AG04450 (cell line): ENCODE measurements around the gene LRRK1. TPM values are rescaled to one million over a fixed set of nuclear protein-coding genes. Genes with fewer than 3 reads are reported as not detected.

Experiments
- CTCF ChIA-PET: fragments of 300-600, 350-600 bp; formaldehyde crosslinking; extraction: SDS; loops from one replicate; lab custom pipeline; 2022; ENCODE audit warnings: antibody characterized with exemption, inconsistent platforms; lab: Charles Lee
- POLR2A ChIA-PET: fragments of 350-600 bp; formaldehyde crosslinking; extraction: SDS; loops from one replicate; lab custom pipeline; 2021; ENCODE audit warnings: antibody characterized with exemption, inconsistent platforms; lab: Yijun Ruan, JAX
- DNase-seq: peaks from one replicate; pipeline ENCODE4 v3.0.0-alpha.2; 2011; ENCODE audit warnings: low read depth, low spot score
- H3K27ac ChIP-seq: one replicate; pipeline ENCODE4 v1.5.1; 2012; ENCODE audit warnings: low read depth, low read length, control low read depth
- H3K27me3 ChIP-seq: one replicate; pipeline ENCODE4 v1.6.0; 2012; ENCODE audit warnings: low read length; ENCODE audit not compliant: control insufficient read depth, insufficient read depth
- H3K4me3 ChIP-seq: 2 replicates; pipeline ENCODE4 v1.5.1; 2011; ENCODE audit warnings: mild to moderate bottlenecking, low read depth, low read length, control low read depth
- H3K9me3 ChIP-seq: 2 replicates; pipeline ENCODE4 v1.5.1; 2012; ENCODE audit warnings: low read length; ENCODE audit not compliant: control insufficient read depth, insufficient read depth
- polyA plus RNA-seq: library from polyadenylated mRNA; depleted of rRNA; stranded (reverse); fragments of >200 nt; gene quantifications from 2 replicates; pipeline ENCODE4 v1.2.3, GENCODE V29; 2011
- TF ChIP-seq, protein P1 (sequence below): IDR thresholded peaks from 2 replicates; pipeline ENCODE4 v1.5.1; 2011; ENCODE audit warnings: low read depth, low read length, control low read depth, inconsistent platforms

Gene LRRK1
- polyA plus RNA-seq, 1 experiment: 5.6 TPM

DNA sequence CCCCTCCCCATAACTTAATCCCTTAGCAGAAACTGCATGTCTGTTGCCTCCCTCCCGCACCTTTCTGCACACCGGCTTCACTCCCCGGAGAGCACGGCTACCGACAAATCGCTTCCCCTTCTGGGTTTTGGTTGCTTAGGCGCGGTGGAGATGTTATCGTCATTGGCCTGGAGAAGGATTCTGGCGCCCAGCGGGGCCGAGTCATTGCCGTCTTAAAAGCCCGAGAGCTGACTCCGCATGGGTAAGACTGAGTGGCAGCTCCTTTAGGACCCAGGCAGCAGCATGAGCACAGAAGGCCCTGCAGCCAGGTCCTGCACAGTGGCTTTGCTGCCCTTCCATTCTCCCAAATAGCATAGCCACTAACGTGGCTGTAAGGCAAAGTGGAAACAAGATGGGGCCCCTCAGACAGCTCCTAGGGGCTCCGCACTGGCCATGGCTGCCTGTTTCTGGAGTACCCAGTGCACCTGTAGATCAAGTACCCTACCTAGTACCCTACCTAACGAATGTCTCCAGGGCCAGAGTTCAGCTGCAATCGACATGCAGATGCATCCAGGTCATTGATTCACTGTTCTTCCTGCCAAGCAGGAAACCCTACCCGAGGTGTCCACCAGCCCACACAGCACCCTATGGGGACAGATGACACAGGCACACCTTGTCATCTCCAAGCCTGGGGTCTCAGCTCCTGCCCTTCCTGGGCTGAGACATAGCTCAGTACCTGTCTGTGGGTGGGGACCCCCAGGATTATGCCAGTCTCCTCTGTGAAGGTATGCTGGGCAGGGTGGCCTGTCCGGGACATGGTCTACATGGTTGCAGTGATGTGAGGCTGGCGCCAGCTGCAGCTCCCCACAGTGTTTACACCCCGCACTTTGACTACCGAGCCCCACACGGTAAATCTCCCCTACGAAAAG lies 147.6 kb downstream of the LRRK1 start:
- ChIA-PET CTCF (interaction anchor here (2.5 kb wide), 1 partner anchor 59 kb away, joined by 5 read pairs; no protein-coding TSS in a partner anchor), POLR2A (interaction anchor here (1.2 kb wide), 1 partner anchor 18 kb away, joined by 3 read pairs; no protein-coding TSS in a partner anchor)

DNA sequence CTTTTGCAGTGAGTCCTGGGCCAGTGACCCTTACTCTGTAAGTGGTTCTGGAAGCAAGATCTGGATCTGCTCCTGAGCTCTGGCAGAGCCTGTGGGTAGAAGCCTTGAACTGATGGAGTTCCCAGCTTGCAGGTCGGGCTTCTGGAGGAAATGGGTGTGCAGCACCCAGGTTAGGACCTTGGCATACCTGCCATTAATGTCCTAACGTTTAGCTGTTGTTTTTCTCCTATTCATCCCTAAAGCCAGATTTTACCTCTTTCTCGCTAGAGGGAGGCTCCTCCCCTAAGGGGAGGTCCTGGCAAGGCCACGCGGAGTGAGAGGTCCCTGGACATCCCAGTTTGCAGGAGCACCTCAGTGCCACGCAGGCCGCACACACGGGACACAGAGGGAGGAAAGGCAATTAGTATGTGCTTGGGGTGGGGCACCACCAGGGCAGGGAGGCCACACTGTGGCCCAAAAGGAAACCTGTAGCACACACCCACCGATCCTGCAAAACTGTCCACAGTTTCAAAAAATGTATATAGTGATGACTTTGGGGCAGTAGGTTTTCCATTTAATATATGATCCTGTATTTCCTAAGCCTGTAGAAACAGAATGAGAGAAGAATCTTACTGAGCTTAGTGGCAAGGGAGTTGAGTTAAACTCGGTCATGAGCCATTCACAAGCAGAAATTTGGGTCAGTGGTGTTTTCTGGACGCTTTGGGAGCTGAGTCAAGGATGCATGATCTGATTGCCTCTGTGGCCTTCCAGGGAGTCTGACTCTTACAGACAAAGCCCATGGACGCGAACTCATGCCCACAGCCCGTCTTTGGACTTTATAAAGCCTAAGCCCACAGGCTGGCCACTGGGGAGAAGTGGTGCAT lies 148.7 kb downstream of the LRRK1 start:
- peak overlapping the region; percentile 92 for H3K27ac ChIP-seq
- DNase-seq: no peak
- TF ChIP-seq, protein P1, sequence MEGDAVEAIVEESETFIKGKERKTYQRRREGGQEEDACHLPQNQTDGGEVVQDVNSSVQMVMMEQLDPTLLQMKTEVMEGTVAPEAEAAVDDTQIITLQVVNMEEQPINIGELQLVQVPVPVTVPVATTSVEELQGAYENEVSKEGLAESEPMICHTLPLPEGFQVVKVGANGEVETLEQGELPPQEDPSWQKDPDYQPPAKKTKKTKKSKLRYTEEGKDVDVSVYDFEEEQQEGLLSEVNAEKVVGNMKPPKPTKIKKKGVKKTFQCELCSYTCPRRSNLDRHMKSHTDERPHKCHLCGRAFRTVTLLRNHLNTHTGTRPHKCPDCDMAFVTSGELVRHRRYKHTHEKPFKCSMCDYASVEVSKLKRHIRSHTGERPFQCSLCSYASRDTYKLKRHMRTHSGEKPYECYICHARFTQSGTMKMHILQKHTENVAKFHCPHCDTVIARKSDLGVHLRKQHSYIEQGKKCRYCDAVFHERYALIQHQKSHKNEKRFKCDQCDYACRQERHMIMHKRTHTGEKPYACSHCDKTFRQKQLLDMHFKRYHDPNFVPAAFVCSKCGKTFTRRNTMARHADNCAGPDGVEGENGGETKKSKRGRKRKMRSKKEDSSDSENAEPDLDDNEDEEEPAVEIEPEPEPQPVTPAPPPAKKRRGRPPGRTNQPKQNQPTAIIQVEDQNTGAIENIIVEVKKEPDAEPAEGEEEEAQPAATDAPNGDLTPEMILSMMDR: no peak
- ChIA-PET CTCF (no interaction called here), POLR2A (interaction anchor here (0.6 to 1.2 kb wide), 2 partner anchors 19 to 25 kb away, joined by 3 read pairs; no protein-coding TSS in a partner anchor)
- H3K9me3 ChIP-seq: no peaks in the 10 kb centered on the region; the same call in 1 of the 2 replicates
- H3K4me3 ChIP-seq: no peak overlapping the region
- H3K27me3 ChIP-seq: no peaks in the 10 kb centered on the region

More for the DNA sequence above, 147.6 kb downstream of the LRRK1 start:
- TF ChIP-seq, protein P1: no peak
- no peaks in the 10 kb centered on the region; the same call in 1 of the 2 replicates for H3K9me3 ChIP-seq
- H3K27me3 ChIP-seq: no peaks in the 10 kb centered on the region
- H3K4me3 ChIP-seq: no peak overlapping the region
- H3K27ac ChIP-seq: no peak overlapping the region
- DNase-seq: no peak

DNA sequence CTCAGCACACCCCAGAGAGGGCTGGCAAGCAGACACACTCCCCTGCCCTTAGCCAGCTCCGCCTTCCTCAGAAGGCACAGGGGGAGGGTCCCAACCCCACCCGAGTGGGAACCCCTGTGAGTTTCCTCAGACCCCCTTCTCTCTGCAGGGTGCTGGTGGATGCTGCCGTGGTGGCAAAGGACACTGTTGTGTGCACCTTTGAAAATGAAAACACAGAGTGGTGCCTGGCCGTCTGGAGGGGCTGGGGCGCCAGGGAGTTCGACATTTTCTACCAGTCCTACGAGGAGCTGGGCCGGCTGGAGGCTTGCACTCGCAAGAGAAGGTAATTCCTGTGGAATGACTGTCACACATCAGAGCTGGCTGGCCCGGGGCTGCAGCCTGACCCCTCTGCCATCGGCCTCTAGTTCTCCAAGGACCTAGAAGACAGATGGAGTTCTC lies 149.4 kb downstream of the LRRK1 start:
- DNase-seq: no peak
- Histone ChIP-seq H3K27ac (peak overlapping the region; percentile 92), H3K27me3 (no peaks in the 10 kb centered on the region), H3K4me3 (no peak overlapping the region), H3K9me3 (no peaks in the 10 kb centered on the region; the same call in 1 of the 2 replicates)
- POLR2A ChIA-PET: no interaction called here
- CTCF ChIA-PET: no interaction called here
- TF ChIP-seq, protein P1: no peak

DNA sequence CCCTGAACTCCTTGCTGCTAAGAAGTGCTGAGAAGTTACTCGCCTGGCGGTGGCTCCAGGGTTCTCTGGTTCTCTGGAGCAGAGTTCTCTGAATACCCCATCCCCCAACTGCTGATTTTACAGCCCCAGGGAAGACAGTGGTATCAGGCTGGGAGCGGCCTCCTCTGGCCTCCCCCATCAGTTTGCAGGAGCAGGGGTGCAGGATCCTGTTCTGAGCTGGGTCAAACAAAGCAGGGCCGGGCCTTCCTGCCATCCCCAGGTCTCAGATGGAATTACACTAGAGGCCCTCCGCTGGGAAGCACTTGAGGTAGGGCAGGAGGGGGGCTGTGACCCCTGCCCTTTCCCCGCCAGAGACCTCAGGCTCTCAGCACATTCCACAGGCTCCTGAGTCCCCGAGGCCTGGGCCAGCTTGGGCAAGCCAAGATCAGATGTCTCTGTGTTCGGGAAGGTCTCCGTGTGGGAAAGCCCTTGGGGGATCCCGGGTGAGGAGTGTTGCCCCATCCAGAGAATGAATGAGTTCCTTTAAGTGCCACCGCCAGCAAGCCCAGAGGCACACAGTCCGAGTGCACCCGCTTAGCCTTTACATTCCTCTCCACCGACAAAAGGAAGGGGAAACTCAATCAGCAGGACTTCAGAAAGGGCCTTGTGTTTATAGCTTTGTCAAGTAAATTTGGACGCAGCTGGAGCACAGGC lies 149.9 kb downstream of the LRRK1 start:
- CTCF ChIA-PET: interaction anchor here (1.7 to 2.6 kb wide), 2 partner anchors 19 to 53 kb away, joined by 5 to 6 read pairs; no protein-coding TSS in a partner anchor
- no peak overlapping the region for H3K4me3 ChIP-seq
- DNase-seq: no peak
- peak overlapping the region; percentile 92 for H3K27ac ChIP-seq
- no peaks in the 10 kb centered on the region; the same call in 1 of the 2 replicates for H3K9me3 ChIP-seq
- H3K27me3 ChIP-seq: no peaks in the 10 kb centered on the region
- POLR2A ChIA-PET: no interaction called here
- TF ChIP-seq, protein P1: peak; percentile 27; the same call in 1 of the 2 replicates
